GM12874 (cell line): ENCODE results near the gene HYDIN.

Experiments used
- TF ChIP-seq, protein P1 (sequence below): IDR thresholded peaks from 2 replicates; pipeline ENCODE4 v1.5.1; 2011; ENCODE audit warnings: low read depth, mild to moderate bottlenecking, control low read depth, low read length, moderate library complexity; ENCODE audit not compliant: insufficient read depth

HYDIN gene

DNA sequence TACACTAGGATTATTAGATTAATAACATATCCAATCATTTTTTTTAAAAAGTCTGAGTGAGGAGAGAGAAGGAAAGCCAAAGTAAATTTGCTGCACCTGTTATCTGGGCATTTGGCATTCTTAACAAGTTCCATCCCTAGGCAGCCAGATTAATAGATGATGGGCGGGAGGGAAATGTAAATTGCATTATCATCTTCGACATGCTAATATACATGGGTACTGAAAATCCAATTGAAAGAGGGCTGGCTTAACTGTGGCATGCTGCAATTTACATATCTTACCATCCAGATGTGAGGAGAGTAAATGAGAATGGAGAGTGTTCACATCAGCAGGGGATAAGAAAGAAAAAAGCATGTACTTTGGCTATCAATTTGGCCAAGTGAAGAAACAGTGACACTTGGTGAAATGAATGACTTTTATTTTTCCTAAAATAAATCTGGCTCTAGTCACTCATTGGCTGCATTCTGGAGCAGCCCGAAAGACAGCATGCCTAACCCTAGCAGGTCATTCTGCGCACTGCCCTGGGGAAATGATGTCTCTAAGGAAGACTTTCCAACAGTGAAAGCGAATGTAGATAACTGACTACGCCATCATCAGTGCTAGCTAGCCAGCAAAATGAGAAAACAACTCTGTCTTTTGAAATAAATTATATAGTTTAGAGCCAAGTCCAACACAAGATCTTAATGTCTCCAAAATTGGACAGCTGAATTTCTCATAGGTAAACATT, 57.9 kb downstream of the HYDIN start:
- TF ChIP-seq, protein P1, sequence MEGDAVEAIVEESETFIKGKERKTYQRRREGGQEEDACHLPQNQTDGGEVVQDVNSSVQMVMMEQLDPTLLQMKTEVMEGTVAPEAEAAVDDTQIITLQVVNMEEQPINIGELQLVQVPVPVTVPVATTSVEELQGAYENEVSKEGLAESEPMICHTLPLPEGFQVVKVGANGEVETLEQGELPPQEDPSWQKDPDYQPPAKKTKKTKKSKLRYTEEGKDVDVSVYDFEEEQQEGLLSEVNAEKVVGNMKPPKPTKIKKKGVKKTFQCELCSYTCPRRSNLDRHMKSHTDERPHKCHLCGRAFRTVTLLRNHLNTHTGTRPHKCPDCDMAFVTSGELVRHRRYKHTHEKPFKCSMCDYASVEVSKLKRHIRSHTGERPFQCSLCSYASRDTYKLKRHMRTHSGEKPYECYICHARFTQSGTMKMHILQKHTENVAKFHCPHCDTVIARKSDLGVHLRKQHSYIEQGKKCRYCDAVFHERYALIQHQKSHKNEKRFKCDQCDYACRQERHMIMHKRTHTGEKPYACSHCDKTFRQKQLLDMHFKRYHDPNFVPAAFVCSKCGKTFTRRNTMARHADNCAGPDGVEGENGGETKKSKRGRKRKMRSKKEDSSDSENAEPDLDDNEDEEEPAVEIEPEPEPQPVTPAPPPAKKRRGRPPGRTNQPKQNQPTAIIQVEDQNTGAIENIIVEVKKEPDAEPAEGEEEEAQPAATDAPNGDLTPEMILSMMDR = no peak

DNA sequence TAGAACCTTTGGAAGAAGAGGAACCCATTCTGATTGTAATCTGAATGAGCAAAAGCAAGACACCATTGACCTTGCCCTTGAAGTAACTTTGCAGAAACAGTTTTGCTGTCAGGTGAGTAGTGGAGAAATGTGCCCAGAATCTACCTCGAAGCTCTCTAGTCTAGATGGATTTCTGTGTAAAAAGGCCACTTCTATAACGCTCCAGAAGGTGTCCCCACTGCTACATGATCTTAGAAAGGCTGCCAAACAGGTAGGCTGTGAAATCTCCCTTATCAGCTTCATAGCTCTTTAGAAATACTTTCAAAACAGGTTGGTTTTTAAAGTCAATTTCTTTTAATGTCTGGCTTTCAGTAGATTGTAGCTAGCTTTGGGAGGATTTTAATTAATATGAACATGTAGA, 230.8 kb downstream of the HYDIN start:
- TF ChIP-seq, protein P1 = 0 out of 2 replicates have a peak, but pooled peaks have one; percentile 1

DNA sequence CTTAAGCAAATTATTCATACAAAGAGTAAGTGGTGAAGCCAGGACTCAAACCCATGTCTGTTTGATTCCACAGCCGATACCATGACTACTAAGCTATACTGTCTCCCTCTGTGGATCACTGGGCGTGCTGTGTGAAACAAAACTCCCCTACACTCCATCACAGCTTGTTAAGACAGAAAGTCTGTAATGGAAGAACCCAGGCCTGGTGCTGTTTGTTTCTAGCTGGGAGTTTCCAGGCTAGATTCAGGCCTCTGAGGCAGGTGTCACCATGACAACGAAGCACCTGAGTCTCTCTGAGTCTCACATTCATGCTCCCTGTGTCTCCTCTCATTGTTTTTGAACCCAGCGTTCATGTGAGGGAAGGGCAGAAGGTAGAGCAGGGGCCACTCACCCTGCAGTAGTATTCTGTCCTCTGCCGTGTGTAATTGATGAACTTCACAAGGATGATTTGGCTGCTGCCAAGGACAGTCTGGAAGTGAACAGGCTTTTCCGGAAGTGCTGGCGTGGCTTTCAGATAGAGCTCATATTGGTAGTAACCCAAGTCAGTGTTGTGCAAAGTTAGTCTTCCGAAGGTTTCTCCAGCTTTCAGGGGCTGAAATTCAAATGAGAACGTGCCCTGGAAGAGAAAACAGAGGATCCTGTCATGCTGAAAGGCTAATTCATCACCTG, 421.0 kb downstream of the HYDIN start:
- TF ChIP-seq, protein P1 = no peak

DNA sequence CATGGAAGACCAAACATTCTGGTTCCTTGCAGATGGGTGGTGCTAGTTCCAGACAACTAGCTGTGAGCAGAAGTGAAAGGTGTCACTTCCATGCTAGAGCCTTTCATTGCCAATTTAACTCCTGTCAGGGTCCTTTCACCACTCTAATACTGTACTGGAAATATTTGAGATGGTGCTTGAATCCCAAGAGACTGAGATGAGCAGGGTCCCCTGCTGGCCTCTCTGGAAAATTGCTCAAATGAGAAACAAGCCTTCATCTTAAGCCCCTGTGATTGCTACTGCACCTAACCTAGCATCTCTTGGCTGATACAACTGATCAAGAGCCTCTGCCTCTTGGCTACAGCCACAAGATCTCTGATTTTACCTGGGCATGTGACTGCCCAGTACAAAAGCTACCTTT, 422.2 kb downstream of the HYDIN start:
- TF ChIP-seq, protein P1 = peak; percentile 25; the same call in 1 of the 2 replicates

DNA sequence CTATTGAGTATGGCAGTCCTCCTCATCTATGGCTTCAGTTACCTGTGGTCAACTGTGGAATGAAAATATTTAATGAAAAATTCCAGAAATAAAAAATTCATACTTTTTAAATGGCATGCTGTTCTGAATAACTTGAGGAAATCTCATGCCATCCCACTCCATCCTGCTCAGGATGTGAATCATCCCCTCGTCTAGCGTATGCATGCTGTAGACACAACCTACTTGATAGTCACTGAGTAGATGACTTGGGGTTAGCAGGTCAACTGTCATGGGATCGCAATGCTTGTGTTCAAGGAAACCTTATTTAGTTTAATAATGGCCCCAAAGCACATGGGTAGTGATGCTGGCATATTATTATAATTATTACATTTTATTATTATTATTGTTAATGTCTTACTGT, 424.7 kb downstream of the HYDIN start:
- TF ChIP-seq, protein P1 = no peak

DNA sequence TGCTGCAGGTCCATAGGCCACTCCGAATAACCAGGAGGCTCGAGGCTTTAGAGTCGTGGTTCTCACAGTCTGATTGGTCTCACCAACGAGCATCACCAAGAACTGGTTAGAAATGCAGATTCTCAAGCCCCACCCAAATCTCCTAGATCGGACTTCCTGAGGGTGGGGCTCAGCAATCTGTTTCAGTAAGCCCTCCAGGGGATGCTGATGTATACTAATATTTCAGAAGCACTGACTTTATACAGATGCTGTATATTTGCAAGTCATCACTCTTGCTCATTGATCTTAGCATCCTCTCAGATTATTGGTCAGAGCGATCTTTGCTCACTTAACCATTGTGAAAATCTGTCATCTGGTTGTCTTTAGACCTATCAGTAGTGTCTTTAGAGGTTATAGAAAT, 425.1 kb downstream of the HYDIN start:
- TF ChIP-seq, protein P1 = no peak

DNA sequence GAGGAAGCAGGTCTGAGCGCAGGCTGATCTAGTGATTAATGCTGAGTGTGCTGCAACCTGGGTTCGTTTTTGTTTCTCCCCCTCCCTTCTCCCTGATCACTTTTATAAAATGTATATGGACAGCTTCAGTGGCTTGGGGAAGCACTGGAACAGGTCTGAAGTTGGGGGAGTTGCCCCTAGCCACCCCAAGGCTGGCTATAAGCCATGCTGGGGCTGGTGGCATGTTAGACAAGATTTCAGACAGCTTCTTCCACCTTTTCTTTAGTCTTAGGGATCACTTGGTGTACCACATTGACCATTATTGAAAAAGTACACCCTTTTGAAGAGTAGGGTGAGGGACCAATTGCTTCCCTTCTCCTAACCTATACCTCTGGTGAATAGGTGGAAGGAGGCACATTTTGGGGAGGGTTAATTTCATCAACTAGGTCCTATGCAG, 425.8 kb downstream of the HYDIN start:
- TF ChIP-seq, protein P1 = no peak
